GM21515 (cell line): Measurements from ENCODE around the gene KIAA1671.
"Not testable (repeated sequence)": the region's sequence is repeated elsewhere in the genome, so short reads cannot be mapped to it uniquely, and the experiment has no call there.

ENCODE experiments used
- ATAC-seq: cut with Tn5 transposase; IDR thresholded peaks from one replicate; pipeline ENCODE4 v1.9.1; 2021; ENCODE audit not compliant: unreplicated experiment

The KIAA1671 gene

DNA sequence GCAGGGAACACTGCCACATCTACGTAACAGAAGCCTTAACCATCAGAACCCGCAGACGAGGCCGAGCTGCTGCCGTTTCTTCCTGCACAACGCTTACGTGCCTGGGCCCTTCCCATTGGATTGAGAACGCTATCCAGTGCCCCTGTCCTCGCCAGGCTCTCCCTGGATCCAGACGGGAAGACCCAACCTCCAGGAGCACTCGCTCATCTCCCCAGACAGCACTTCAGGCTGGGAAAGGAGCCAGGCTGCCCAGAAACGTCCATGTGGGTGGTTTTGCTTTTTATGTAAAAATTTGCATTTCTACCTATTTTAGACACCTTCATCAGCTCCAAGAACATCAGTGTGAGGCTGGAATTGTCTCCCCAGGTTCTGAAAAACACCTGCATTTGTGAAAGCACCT, 239.9 kb downstream of the KIAA1671 start:
- ATAC-seq = no peak

DNA sequence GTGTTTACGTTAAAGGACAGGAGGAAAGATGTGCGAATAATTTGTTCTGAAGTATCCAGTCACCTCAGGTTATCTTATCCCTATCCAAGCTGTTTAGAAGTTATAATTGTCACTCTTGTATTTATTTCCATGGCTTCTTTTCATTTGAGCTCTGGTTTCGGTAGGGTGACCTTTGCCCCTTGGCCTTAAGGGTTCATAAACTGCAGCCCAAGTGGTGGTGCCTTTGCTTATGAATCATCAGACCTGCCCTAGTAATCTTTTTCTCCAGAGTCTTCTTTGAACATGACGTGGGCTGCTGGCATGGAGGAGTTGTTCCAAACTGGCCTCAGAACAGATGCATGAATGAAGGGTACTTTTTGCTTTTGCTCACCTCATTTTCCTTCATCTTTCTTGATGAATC, 240.6 kb downstream of the KIAA1671 start:
- ATAC-seq = no peak

DNA sequence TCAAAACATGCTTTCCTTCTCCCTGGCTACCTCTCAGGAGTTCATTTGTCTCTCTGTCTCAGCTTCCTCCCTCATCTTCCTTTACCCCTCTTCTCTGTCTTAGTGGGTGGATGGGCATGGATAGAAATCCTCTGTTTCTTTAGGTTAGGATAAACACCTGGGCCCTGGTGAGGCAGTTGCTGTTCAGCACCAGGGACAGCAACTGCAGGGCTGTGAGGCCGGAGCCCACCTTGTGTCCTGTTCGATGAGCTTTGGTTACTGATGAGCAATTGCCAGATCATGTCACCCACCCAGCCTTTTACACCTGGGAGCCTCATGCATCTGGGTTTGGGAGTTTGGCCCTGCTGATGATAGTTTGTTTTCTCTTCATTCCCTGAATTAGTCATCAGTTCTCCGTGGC, 241.0 kb downstream of the KIAA1671 start:
- no peak for ATAC-seq

DNA sequence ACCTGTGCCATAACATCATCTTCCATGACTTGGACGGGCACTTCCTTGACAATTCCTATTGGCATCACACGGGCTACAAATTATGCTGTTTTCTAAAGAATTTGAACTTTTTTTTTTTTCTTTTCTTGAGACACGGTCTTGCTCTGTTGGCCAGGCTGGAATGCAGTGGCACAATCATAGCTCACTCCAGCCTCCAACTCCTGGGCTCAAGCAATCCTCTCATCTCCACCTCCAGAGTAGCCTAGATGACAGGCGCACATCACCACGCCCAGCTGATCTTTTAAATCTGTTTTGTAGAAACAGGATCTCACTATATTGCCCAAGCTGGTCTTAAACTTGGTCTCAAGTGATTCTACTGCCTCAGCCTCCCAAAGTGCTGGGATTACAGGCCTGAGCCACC, 243.8 kb downstream of the KIAA1671 start:
- ATAC-seq = no peak

DNA sequence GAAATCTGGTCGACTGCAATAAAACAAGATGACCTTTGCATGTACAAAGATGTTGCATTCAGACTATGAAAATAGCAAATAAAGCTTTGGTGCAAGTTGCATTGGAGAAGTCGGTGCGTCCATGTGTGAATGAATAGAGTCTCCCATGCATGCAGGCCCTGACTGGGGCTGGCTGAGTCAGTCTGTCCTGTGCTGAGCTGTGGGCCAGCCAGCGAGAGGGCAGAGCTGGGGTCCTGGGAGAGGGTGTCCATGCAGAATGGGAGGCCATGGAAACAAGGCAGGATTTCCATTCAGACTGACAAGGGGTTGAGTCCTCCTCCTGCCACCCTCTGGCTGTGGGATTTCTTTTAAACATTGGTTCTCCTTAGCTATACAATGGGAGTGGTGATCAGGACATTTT, 244.8 kb downstream of the KIAA1671 start:
- no peak for ATAC-seq

DNA sequence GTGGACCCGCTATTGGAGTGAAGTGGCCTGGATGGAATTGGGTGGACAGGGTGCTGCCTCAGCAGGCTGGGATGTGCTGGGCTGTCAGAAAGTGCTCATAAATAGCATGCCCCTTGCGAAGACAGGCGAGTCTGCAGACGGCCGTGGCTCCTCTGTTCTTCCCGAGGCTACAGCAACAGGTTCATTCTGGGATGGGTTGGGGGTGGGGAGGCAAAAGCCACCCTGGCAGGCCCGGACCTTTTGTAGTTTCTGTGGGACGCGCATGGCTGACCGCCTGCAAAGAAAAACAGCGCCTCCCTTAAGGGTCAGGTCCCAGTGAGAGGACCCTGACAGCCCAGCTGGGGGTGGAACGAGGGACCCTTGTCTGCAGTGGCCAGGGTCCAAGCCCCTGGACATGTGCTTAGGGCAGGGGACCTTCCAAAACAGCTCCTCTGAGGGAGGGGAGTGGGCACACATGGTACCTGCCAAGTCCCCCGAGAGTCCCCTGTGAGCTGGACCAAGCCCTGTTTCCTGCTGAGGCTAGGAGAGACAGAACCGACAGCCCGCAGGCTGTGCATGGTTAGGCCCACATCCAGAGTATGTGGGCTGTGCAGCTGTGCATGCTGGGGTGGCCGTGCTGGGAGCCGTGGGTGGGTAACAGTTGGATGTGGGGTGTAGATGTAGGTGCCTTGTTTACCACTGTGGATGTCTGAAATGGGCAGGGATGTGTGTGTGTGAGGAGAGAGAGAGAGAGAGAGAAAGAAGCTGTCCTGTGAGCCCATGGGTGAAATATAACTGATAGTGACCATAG, 247.4 kb downstream of the KIAA1671 start, which contains the start of gene CRYBB3:
Gene CRYBB3 (plus strand): TSS at position 128 of the 790 bp plus-strand sequence. CDS start 1,539 bp downstream, outside the sequence.
- no peak for ATAC-seq

DNA sequence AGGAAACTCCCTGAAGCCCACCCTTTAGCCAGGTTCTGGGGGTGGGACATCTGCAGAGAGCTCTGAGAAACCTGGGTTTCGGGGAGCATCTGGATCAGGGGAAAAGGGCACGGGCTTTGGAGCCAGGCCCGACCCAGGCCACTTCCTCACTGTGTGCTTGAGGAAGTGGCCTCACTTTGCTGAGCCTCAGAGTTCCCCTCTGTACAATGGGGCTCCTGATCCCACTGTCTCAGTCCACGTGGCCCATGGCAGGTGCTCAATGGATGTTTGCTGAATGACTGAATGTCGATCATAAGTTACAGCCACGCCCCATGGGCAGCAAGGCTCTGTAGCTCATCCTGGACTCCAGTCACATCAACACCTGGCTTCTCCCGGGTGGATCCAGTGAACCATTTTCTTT, 248.5 kb downstream of the KIAA1671 start:
- no peak for ATAC-seq

DNA sequence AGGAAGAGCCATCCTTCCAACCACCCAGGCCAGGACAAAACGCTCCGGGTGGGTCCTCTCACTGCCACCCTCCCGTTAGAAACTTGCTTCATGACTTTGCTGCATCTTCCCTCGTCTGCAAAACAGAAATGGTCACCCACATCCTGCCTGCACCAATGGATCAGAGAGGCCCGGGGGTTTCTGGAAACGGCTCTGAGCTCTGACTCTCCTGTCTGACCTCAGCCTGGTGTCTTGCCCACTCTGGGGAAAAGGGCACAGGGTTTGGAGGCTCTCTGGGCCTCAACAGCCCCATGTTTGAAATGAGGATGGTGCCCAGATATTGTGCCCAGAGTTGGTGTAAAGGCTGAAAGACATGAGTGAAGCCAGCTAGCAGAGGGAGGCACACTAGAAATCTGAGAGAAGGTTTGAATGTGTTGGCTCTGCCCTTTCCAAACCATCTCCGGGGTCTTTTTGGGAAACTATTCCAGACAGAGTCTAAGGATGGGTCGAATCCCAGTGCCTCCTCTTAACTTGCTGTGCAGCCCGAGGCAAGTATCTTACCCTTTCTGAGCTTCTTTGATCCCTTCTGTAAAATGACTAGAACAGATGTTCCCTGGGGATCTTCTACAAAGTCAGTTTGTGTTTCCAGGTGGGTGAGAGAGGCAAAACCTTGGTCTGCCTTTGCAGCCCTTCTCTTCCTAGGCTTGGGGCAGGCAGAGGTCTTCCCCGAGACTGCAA, 249.2 kb downstream of the KIAA1671 start:
- no peak for ATAC-seq

DNA sequence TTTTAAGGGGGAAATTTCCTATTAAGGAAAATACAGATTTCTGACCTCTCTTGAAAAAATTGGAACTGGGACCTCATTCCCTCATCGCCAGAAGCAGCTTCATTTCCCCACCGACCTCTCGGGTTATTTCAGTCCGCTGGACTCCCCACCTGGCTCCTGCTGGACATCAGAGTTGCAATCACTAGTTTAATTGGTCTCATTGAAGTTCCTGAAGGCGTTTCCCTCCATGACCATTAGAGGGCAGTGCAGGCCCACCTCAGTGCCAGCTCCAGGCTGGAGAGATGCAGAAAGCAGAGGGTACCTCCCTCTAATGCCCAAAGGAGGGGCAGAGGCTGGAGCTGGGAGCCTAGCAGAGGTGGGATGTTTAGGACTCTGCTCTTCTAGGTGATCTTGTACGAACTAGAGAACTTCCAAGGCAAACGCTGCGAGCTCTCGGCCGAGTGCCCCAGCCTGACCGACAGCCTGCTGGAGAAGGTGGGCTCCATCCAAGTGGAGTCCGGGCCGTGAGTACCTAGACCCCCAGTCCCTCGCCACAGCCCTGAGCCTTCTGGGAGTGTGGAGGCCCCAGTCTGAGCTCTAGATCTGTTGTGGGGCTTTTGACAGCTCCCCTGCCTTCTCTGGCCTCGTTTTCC, 249.9 kb downstream of the KIAA1671 start:
- ATAC-seq = no peak

DNA sequence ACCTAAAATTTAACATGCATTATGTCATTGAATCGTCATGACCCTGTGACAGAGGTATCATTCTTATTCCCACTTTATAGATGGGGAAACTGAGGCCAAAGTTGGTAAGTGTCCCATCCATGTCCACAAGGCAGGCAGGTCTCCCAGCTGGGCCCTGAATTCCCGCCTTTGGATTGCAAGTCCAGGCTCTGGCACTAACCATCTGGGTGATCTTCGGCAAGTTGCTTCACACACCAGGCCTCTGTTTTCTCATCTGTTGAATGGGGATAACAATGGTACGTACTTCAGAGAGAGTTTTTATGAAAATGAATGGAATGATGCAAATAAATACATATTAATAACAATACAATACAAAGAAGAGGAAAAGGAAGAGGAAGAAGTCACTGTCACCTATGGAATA, 250.6 kb downstream of the KIAA1671 start:
- no peak for ATAC-seq

DNA sequence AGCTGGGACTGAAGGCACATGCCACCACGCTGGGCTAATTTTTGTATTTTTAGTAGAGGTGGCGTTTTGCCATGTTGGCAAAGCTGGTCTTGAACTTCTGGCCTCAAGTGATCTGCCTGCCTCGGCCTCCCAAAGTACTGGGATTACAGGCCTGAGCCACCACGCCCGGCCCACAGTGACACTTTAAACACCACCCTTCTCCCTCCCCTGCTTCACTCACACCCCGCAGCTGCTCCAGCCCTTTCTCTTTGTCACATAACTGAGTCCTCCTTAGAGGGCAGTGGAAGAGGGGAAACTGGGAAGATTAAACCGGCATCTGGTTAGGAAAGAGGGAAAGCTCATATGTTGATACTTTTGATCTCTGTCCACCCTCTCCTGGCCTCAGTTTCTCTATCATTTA, 252.0 kb downstream of the KIAA1671 start:
- not testable (repeated sequence) for ATAC-seq

DNA sequence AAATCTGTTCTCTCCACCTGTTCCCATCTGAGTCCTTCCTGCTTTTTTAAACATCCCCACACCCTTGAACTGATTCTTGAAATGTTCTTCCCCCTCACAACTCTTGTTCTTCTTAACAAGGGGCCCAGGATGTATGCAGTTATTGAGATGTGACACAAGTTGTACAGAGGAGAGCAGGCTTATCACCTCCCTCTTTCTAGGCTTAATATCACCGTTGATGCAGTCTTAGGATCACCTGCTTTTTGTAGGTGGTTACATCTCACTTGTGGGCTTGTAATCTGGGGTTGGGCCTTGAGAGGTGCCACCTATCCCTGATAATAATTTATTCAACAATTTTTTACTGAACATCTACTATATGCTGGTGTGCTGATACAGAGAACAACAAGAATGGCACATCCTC, 253.3 kb downstream of the KIAA1671 start:
- no peak for ATAC-seq

DNA sequence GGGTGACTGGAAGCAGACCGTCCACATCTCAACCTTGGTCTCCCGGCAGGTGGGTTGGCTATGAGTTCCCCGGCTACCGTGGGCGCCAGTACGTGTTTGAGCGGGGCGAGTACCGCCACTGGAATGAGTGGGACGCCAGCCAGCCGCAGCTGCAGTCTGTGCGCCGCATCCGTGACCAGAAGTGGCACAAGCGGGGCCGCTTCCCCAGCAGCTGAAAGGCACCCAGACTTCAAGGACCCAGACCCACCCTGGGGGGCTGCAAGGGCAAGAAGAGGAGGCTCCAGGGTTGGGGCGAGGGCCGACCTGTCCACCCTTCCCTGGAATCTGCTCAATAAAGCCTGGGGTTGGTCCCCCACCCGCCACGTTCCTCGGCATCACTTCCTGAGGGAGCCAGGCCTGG, 254.5 kb downstream of the KIAA1671 start:
- no peak for ATAC-seq

DNA sequence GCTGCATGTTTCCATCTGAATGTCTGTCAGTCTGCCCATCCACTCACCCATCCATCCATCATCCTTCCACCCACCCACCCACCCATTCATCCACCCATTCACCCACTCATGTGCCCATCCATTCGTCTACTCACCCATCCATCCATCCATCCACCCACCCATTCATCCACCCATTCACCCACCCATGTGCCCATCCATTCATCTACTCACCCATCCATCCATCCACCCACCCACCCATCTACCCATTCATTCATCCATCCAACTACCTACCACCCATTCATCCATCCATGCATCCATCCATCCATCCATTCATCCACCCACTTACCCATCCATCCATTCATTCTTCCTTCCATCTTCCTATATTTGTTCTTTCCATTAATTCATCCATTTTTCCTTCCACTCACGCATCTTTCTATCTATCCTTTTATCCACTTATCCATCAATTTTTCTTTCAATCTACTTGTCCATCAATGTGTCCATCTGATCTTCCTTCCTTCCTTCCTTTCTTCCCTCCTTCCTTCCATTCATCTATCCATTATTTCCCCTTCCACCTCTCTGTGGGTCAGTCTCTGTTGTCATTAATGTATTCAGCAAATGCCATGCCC, 255.1 kb downstream of the KIAA1671 start:
- no peak for ATAC-seq

DNA sequence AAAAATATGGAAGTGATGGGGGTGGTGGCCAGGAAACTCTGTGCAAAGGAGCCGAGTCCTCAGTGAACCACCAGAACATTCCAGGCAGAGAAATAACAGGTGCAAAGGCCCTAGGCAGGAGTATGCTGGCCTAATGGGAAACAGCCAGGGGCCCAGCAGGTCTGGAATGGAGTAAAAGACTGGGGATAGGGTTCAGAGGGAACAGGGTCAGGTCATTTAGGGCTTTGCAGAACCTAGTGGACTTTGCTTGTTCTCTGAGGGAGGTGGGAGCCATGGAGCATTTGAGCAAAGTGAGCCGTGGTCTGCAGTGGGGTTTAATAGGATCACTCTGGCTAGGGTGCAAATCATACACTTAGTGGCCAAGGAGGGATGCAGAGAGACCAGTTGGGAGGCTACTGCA, 255.8 kb downstream of the KIAA1671 start:
- ATAC-seq = no peak

DNA sequence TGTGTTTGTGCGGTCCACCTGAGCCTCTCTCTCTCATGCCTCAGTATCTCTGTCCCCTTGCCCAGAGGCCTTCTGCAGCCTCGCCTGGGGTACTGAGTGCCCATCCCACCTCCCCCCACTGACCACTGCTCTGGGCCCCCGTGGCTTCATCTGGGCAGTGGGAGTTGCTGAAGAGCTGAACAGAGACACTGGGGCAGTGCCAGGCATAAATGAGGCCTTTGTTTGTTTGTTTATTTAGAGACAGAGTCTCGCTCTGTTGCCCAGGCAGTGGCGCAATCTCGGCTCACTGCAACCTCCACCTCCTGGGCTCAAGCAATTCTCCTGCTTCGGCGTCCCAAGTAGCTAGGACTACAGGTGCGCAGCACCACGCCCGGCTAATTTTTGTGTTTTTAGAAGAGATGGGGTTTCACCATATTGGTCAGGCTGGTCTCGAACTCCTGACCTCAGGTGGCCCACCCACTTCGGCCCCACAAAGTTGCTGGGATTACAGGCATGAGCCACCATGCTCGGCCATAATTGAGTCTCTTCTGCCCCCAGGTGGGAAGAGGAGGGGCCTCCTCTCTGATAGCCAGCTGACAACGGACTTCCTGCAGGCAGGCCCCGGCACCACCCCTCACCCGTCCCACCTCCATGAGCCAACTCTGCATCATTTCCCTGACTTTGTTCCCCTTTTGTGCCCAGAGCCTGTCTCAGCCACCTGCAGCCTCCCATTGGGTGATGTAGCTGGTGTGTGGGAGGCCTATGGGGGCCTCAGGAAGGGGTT, 256.4 kb downstream of the KIAA1671 start:
- no peak for ATAC-seq

DNA sequence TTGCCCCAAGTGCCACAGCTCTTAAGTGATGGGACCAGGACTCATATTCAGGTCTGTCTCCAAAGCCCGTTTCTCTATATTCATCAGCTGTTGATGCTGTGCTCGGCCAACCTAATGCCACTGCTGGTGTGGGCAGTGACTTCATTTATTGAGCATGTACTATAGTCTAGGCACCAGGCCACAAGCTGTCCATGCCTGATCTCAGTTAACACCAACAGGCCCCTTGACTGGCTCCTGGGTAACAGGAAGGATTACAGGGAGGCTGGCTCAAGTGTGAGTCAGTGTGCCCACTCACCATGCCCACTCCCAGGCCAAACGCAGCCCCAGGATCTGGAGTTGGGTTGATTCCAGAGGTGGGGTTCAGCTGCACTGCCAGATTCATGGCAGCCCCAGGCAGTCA, 258.3 kb downstream of the KIAA1671 start:
- ATAC-seq = no peak

DNA sequence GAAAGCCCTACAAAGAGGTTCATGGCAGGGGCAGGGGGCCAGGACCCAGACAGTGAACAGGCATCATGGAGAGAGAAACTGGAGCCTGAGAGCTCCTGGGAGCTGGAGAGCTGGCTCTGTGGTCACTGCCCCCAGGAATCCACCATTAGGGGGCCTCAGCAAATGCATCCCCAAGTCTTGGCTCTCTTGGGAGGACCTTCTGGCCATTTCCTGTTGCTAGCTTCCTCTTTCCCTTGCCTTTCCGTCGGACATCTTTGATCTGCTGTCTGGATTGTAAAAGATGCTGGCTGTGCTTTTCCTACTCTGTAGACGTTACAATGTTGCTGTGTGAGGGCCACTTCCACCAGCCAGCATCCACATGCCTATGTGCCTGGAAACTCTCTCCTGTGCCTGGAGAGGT, 259.8 kb downstream of the KIAA1671 start:
- no peak for ATAC-seq

DNA sequence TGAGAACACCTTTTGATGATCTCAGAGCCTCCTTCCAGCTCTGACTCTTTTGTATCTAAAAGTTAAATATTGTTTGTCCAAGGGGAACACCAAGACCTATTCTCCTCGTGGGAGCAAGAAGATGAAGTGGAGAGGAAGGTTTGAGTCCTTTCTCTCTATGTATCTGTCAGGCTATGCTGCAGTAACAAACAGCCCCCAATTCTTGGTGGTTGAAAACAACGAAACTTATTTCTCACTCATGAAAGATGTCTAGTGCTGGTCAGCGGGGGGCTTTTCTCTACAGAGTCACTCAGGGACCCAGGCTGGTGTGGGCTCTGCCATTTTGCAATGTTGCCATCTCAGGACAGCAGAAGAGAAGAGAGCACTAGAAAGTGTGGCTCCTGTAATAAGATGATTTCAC, 260.7 kb downstream of the KIAA1671 start:
- ATAC-seq = no peak

DNA sequence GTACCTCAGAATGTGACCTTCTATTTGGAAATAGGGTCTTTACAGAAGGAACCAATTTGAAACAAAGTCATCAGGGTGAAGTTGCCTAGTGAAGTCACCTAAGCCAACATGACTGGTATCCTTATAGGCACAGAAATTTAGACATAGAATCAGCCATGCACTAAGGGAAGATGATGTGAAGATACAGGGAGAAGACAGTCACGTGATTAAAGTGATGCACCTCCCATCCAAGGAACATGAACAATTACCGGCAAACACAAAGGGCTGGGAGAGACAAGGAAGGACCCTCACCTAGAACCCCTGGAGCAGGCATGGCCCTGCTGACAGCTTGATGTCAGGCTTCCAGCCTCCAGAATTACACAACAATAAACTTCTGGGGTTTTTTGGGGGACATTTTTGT, 263.7 kb downstream of the KIAA1671 start:
- ATAC-seq = no peak

DNA sequence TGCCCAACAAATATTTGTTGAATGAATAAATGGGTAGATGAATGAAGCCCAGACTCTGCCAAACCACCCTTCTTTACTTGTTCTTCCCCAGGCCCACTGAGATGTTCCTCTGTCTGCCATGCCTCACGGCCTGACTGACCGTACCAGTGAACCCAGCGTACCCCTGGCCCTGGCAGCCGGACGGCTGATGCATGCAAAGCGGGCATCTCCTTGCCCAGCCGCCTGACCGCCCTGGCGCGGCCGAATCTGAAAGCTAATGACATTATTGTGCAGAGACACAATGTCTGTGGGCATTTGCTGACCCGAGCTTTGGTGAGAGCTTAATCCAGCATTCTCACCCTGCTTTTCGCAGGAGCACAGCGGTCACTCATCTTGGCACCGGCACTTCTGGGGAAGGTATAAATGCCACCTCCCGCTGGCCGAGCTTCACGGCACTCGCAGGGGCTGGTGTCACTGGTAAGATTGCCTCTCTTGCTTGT, 266.7 kb downstream of the KIAA1671 start, which contains the start of gene CRYBB2:
Gene CRYBB2 (plus strand): TSS at position 429 of the 479 bp plus-strand sequence. CDS start 1,791 bp downstream, outside the sequence.
- ATAC-seq = no peak
